OCI-LY1 (cell line): ENCODE measurements around the gene KIAA0232.

ENCODE experiments used
- EZH2 ChIP-seq: fragments of 200-600 bp; sonication (generic), shearing (Covaris generic); IDR thresholded peaks from 2 replicates; pipeline ENCODE4 v1.8.0; 2017; ENCODE audit warnings: borderline replicate concordance, mixed run types, mild to moderate bottlenecking, antibody characterized with exemption, low read length, moderate library complexity, mixed read lengths
- TF ChIP-seq, protein P1 (sequence below): fragments of 200-600 bp; sonication (generic), shearing (Covaris generic); IDR thresholded peaks from 2 replicates; pipeline ENCODE4 v1.5.1; 2017; ENCODE audit warnings: mild to moderate bottlenecking, antibody characterized with exemption, low read length, moderate library complexity, mixed read lengths

DNA sequence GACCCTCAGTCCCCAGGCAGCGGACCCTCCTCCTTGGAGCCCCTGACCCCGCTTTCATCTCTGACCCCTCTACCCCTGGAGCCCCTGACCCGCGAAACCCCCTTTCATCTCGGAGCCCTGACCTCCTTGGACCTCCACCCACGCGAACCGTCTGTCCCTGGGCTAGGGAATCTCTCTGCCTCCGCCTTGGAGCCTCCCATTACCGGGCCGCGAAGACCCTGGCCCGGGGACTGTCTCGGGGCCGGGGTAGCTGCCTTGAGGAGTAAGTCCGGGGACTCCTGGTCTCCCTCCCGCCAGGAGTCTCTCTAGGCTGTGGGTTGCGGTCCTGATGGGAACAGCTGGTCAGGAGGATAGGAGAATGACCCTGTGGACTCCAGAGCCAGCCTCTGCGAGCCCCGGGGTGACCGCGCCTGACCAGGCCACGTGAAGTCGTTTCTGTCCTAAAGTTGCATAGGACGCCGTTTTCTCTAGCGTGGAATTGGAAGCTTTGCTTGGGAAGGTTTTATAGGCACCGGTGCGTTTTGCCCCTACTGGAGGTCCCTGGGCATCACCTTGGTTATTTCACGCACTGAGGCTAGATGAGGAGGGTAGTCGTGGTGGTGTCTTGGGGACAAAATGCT lies 127.9 kb downstream of the KIAA0232 start:
- TF ChIP-seq, protein P1, sequence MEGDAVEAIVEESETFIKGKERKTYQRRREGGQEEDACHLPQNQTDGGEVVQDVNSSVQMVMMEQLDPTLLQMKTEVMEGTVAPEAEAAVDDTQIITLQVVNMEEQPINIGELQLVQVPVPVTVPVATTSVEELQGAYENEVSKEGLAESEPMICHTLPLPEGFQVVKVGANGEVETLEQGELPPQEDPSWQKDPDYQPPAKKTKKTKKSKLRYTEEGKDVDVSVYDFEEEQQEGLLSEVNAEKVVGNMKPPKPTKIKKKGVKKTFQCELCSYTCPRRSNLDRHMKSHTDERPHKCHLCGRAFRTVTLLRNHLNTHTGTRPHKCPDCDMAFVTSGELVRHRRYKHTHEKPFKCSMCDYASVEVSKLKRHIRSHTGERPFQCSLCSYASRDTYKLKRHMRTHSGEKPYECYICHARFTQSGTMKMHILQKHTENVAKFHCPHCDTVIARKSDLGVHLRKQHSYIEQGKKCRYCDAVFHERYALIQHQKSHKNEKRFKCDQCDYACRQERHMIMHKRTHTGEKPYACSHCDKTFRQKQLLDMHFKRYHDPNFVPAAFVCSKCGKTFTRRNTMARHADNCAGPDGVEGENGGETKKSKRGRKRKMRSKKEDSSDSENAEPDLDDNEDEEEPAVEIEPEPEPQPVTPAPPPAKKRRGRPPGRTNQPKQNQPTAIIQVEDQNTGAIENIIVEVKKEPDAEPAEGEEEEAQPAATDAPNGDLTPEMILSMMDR, result no peak
- no peak for TF ChIP-seq EZH2
